Activated T-helper 2 cell treated with anti-CD3 and anti-CD28 coated beads, Interferon-gamma antibody, Interleukin-2, Interleukin-4, amounts not matched to agents 10 μg/mL and 5 μg/mL and 100 μg/mL, durations not matched to agents 14 hours and 24 hours and 36 hours (primary cell): Measurements from ENCODE around the gene DEXI. TPM values are rescaled to one million over a fixed set of nuclear protein-coding genes. Genes with fewer than 3 reads are reported as not detected.

Experiments used
- DNase-seq: peaks from one replicate; pipeline ENCODE4 v3.0.0; 2021; ENCODE audit warnings: low spot score
- H3K27ac Mint-ChIP-seq: one replicate; pipeline ENCODE4 v1.8.0; 2021; ENCODE audit warnings: mixed read lengths
- H3K27me3 Mint-ChIP-seq: one replicate; pipeline ENCODE4 v1.8.0; 2021; ENCODE audit warnings: low read depth, mixed read lengths
- H3K36me3 Mint-ChIP-seq: one replicate; pipeline ENCODE4 v1.8.0; 2021; ENCODE audit warnings: low read depth, mixed read lengths
- H3K4me1 Mint-ChIP-seq: one replicate; pipeline ENCODE4 v1.8.0; 2021; ENCODE audit warnings: low read depth, mixed read lengths
- H3K4me3 Mint-ChIP-seq: one replicate; pipeline ENCODE4 v1.8.0; 2021; ENCODE audit warnings: low read depth, mild to moderate bottlenecking, moderate library complexity, mixed read lengths
- H3K9me3 Mint-ChIP-seq: one replicate; pipeline ENCODE4 v1.8.0; 2021; ENCODE audit warnings: mixed read lengths
- intact Hi-C: fragments of 100-400 bp; cut with micrococcal nuclease; formaldehyde crosslinking; loops from one replicate; pipeline ENCODE4 v1.15.1; 2023
- total RNA-seq: library from RNA; stranded (reverse); gene quantifications from 2 replicates; pipeline ENCODE4 v1.2.3, GENCODE V29; 2022

DEXI gene
- 38.5 and 38.7 TPM in 2 replicates for total RNA-seq

DNA sequence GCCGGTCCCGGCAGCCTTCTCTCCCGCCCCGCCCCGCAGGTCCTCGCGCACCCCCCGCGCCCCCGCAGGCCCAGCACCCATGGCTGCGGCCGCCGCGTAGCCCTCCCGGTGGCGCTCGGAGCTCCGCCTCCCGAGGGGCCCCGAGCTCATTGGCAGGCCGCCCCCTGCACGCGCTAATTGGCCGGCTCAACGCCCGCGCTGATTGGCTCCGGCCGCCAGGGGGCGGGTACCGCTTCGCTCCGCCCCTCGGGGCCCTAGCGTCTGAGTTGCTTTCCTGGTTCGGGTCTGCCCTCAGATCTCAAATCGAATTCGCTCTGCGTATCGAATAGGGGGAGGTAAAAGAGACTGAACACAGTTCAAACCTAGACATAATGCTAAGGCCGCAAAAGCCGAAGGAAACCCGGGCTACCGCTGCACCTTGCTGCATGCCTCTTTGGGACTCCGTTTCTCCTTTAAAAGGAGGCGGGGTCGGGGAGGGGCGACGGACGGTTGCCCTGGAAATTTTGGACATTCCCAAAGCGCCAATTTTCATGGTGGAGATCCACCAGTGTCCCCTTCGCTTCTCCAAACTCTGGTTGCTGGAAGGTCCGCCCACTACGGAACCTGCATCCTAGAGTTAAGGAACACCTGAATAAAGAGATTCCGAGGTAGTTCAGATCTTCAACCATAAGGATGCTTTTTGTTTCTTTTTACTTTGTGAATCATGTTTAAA lies at the start of gene DEXI:
DEXI (minus strand) TSS at position 117 of the 712 bp plus-strand sequence. CDS start 463 bp downstream, outside the sequence.
- intact Hi-C loops, result loop anchor here (5.0 kb wide), 3 partner anchors 855 to 1140 kb away; partner anchors contain the start of genes GSPT1 and ZC3H7A
- Mint-ChIP-seq H3K36me3 (peaks cover 31% of the 10 kb centered on the region), H3K4me1 (peaks cover 60% of the 10 kb centered on the region), H3K27ac (peak within 1 kb of the TSS; percentile 84), H3K9me3 (no peaks in the 10 kb centered on the region), H3K4me3 (peak within 1 kb of the TSS; percentile 93), H3K27me3 (no peaks in the 10 kb centered on the region)
- peak; percentile 94 for DNase-seq

DNA sequence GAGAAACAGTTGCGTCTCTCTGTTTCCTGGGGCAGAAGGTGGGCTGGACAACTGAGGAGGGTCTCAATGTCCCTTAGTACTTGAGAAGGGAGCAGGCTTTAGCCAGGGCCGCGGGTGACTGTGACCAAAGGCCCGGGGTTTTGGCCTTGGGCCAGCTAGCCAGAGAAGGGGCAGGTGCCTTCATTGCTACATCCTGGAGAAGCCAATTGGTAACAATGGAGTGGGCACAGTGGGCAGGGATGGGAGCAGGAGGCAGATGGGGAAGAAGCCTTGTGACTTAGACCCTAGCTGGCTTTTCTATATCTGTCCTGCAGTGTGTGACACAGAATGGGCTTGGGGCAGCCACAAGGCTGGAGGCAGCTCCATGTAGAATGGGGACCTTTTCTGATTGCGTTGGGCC lies 48.1 kb upstream of the DEXI start:
- Mint-ChIP-seq H3K27ac (peak overlapping the region; percentile 84), H3K4me3 (no peak overlapping the region), H3K9me3 (peaks cover 6% of the 10 kb centered on the region), H3K4me1 (peaks cover 79% of the 10 kb centered on the region), H3K36me3 (peaks cover 69% of the 10 kb centered on the region), H3K27me3 (no peaks in the 10 kb centered on the region)
- intact Hi-C loops, result no loop called here
- no peak for DNase-seq

DNA sequence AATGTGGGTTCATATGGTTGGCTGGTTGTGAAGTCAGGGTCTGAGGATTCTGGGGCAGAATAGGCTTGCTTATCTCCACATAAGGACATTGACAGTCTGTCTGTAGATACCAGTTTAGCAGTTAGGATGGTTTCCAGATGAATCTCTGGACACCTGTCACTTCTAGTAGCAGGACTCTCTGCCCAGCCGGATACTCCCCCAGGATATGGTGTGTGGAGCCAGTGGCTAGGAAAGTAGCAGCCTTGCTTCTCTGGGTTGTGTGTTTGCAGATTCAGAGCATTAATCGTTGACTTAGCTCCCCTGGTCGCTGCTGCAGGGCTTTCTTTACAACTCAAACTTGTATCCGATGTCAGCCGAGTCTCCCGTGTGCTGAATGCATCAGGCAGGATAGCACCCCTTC lies 47.3 kb upstream of the DEXI start:
- intact Hi-C loops, result loop anchor here (5.0 kb wide), 1 partner anchor 168 kb away; no protein-coding TSS in a partner anchor
- peaks cover 6% of the 10 kb centered on the region for H3K9me3 Mint-ChIP-seq
- no peaks in the 10 kb centered on the region for H3K27me3 Mint-ChIP-seq
- H3K27ac Mint-ChIP-seq, result peak overlapping the region; percentile 84
- H3K4me1 Mint-ChIP-seq, result peaks cover 81% of the 10 kb centered on the region
- H3K4me3 Mint-ChIP-seq, result no peak overlapping the region
- H3K36me3 Mint-ChIP-seq, result peaks cover 69% of the 10 kb centered on the region
- DNase-seq, result no peak

DNA sequence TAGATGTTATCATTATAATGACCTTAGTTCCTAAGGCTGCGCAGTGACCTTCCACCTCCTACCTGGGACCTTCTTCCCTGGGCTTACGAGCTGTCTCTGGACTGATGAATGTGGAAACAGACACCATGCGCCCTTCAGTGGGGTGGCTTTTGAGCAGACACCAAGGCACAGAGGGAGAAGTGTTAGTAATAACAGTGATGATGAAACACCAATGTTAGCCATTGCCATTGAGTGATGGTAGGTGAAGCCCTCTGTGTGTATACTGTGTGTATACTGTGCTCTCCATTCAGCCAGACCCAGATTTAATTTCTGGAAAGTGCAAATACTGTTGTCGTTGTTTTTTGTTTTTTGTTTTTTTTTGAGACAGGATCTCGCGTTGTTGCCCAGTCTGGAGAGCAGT lies 46.6 kb upstream of the DEXI start:
- Mint-ChIP-seq H3K36me3 (peaks cover 69% of the 10 kb centered on the region), H3K27ac (peak overlapping the region; percentile 84), H3K9me3 (peaks cover 6% of the 10 kb centered on the region), H3K27me3 (no peaks in the 10 kb centered on the region), H3K4me1 (peaks cover 82% of the 10 kb centered on the region), H3K4me3 (peak overlapping the region; percentile 62)
- no peak for DNase-seq
- intact Hi-C loops, result loop anchor here (1.0 to 5.0 kb wide), 10 partner anchors 24 to 268 kb away; no protein-coding TSS in a partner anchor

DNA sequence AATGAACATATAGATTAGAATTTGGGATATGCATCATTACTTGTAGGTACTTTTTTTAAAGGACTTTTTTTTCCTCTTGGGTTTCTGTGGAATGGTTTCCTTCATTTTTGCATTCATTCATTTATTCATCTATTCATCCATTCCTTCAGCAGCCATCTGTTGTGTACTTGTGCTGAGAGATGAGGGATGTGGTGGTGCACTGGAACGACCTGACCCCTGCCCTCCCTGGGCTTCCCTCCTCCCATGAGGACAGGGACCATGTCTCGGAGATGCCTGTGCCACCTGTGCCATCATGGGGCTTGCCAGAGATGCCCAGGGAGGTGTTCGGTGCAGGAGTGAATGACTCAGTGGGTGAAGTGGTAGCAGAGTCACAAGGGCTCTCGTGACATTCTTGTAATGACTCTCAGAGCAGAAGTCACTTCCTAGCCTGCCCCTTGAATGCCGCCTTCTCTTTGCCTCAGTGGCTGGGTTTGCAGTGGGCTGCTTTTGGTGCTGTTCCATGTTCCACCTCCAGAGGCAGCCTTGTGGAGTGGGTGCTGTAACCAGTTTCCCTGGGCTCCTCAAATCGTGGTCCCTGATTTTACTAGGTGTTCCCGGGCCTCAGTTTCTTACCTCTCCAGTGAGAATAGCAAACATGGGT lies 46.0 kb upstream of the DEXI start:
- peak overlapping the region; percentile 62 for H3K4me3 Mint-ChIP-seq
- intact Hi-C loops, result loop anchor here (1.0 to 5.0 kb wide), 10 partner anchors 23 to 269 kb away; no protein-coding TSS in a partner anchor
- H3K9me3 Mint-ChIP-seq, result peaks cover 6% of the 10 kb centered on the region
- no peaks in the 10 kb centered on the region for H3K27me3 Mint-ChIP-seq
- peaks cover 68% of the 10 kb centered on the region for H3K36me3 Mint-ChIP-seq
- peak; percentile 63 for DNase-seq
- peak overlapping the region; percentile 84 for H3K27ac Mint-ChIP-seq
- H3K4me1 Mint-ChIP-seq, result peaks cover 81% of the 10 kb centered on the region

DNA sequence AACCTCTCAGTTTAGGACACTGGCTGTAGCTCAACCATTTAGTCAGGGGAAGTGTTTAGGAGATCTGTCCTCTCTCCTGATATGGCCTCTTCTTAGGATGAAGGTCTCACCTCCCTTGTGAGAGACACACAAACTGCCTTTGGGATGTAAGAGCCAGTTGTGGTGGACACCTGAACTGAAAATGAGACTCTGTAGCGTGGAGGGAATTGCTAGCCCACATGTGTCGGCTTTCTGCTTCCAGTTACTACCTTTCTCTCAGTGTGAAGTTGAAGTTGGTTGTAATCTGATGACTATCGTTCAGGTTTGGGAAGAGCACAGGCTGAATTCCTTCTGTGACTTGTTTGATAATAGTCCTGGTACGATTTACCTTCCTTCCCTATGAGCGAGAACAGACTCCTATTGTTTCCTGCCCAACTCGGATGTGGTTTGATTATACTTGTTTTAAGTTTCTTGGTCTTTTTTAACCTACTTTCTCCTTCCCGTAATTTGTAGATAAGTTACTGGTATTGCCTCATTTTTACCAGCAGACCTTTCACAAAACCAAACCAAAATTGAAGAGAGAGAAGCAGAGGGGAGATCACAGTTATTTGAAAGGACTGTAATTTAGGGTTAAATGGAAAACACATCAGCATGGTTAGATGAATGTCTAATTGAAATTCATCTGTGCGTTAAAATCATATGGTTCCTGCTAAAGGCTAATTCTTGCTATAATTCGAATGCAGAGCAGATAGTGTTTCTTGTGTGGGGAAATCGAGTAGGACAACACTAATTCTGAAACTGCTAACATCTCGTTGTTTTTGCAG lies 45.3 kb upstream of the DEXI start:
- intact Hi-C loops, result loop anchor here (1.0 to 5.0 kb wide), 10 partner anchors 22 to 270 kb away; no protein-coding TSS in a partner anchor
- H3K36me3 Mint-ChIP-seq, result peaks cover 68% of the 10 kb centered on the region
- no peak for DNase-seq
- no peaks in the 10 kb centered on the region for H3K27me3 Mint-ChIP-seq
- H3K9me3 Mint-ChIP-seq, result peaks cover 6% of the 10 kb centered on the region
- H3K27ac Mint-ChIP-seq, result peak overlapping the region; percentile 84
- peaks cover 81% of the 10 kb centered on the region for H3K4me1 Mint-ChIP-seq
- peak overlapping the region; percentile 34 for H3K4me3 Mint-ChIP-seq

DNA sequence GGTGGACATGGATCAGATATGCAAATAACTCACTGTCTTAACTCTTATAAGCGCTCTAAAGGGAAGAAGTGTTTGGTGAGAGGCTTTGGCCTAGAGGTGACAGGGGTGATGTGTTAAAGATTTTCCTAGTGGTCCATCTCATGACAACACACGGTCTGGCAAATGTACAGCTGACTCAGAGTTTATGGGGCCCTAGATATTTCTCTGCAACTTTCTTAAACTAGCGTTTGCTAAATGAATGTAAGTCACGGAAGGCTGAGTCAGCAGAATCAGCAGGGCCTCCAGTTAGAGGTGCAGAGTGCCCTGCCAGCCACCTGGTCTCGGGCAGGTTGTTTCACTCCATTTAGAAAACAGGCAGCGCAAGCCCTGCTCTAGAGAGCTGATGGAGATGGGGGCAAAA lies 42.2 kb upstream of the DEXI start:
- Mint-ChIP-seq H3K4me3 (no peak overlapping the region), H3K27ac (peak overlapping the region; percentile 48), H3K27me3 (no peaks in the 10 kb centered on the region), H3K9me3 (no peaks in the 10 kb centered on the region), H3K4me1 (peaks cover 70% of the 10 kb centered on the region), H3K36me3 (peaks cover 72% of the 10 kb centered on the region)
- DNase-seq, result no peak
- intact Hi-C loops, result no loop called here

DNA sequence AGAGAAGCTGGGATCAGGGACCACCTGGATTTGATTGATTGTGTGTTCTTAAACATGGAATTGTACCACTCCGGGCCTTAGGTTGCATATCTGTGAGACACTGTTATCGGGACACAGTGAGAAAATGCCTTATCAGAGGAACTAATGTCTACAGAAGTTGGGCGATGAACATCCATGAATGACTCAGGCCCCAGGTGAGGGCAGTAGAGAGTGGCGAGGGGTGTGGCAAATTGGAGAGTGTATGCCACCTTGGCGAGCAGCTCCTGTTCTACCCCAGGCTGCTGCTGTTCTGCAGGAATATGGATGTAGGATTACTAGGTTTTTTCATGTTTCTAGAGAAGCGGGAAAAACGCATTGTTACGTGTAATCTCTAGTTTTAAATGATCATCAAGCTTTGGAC lies 40.9 kb upstream of the DEXI start:
- no peak for DNase-seq
- H3K4me1 Mint-ChIP-seq, result peaks cover 70% of the 10 kb centered on the region
- intact Hi-C loops, result no loop called here
- peak overlapping the region; percentile 74 for H3K27ac Mint-ChIP-seq
- H3K36me3 Mint-ChIP-seq, result peaks cover 76% of the 10 kb centered on the region
- H3K27me3 Mint-ChIP-seq, result no peaks in the 10 kb centered on the region
- no peaks in the 10 kb centered on the region for H3K9me3 Mint-ChIP-seq
- peak overlapping the region; percentile 62 for H3K4me3 Mint-ChIP-seq

DNA sequence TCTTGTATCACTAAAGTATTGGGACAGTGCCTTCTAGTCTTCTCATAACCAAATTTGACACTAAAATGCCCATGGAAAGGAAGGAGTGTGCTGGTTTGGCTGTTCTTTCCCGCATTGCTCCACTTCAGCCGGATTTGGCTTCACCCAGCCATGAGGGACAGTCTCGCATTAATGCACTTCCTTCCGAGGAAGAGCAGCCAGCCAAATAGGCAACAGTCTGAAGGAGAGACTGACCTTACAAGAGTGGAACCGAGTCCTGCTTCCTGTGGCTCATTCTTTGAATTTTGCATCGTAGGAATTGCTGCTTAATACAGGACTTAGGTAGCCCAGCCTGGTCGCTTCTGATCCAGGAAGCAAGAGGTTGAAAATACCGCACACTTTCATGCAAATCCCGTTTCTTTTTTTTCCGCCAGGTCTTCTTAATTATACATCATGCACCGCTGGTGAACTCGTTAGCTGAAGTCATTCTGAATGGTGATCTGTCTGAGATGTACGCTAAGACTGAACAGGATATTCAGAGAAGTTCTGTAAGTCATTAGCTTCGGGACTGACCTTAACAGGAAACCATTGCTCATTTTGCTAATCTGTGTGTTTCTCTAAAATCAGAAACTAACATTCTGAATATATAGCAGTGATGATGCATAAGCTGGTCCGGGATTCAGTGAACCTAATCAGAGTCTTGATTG lies 40.3 kb upstream of the DEXI start:
- Mint-ChIP-seq H3K4me1 (peaks cover 70% of the 10 kb centered on the region), H3K9me3 (no peaks in the 10 kb centered on the region), H3K36me3 (peaks cover 82% of the 10 kb centered on the region), H3K4me3 (peak overlapping the region; percentile 62), H3K27me3 (no peaks in the 10 kb centered on the region), H3K27ac (peak overlapping the region; percentile 74)
- DNase-seq, result no peak
- intact Hi-C loops, result no loop called here

DNA sequence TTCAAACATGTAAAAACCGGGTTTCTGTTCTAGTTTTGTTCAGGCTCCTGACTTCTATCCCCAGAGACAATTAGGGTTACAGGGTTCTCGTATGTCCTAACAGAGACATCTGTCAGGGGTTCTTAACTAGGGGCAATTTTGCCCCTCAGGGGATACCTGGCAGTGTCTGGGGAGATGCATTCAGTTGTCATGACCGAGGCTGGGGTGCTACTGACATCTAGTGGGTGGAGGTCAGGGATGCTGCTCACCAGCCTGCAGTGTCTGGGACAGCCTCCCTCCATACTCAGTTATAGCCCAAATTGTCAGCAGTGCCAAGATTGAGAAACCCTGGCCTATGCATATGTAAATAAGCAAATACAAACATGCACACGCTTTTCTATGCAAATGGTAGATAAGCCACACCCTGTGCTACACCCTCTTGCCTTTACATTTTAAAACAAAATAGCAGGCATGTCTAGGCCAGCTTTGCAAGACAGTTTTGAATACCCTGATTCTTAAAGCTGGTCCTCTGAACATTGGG lies 39.5 kb upstream of the DEXI start:
- peak overlapping the region; percentile 62 for H3K4me3 Mint-ChIP-seq

DNA sequence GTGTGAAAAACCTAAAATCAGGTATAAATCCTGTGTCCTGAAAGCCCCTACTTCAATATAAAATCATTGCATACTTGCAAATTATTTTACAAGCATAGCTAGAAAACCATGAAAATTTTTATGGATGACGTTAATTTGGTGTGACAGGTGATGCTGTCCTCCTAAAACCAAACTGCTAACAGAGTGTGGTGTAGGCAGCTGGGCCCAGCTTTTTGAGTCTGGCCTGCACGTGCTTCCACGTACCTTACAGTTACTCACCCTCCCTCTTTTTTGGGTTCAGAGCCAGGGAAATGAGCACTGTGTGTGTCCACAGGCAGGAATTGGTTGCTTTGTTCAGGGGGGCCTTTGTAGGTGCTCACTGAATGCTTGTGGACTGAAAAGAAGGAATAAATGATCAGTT lies 38.5 kb upstream of the DEXI start:
- H3K27me3 Mint-ChIP-seq, result no peaks in the 10 kb centered on the region
- peak overlapping the region; percentile 49 for H3K4me3 Mint-ChIP-seq
- H3K27ac Mint-ChIP-seq, result peak overlapping the region; percentile 67
- H3K36me3 Mint-ChIP-seq, result peaks cover 87% of the 10 kb centered on the region
- intact Hi-C loops, result no loop called here
- DNase-seq, result no peak
- peaks cover 71% of the 10 kb centered on the region for H3K4me1 Mint-ChIP-seq
- H3K9me3 Mint-ChIP-seq, result no peaks in the 10 kb centered on the region

More for the DNA sequence above, 39.5 kb upstream of the DEXI start:
- intact Hi-C loops, result no loop called here
- Mint-ChIP-seq H3K27me3 (no peaks in the 10 kb centered on the region), H3K27ac (peak overlapping the region; percentile 74), H3K9me3 (no peaks in the 10 kb centered on the region), H3K4me1 (peaks cover 72% of the 10 kb centered on the region), H3K36me3 (peaks cover 85% of the 10 kb centered on the region)
- peak; percentile 45 for DNase-seq
